NCI-H1694 treated with DMSO at 0.1 percent for 48 hours (cell line): Measurements from ENCODE around the gene KCND1.

Experiments used
- DNase-seq: peaks from one replicate; lab custom pipeline; 2025; lab: John Stamatoyannopoulos, UW

KCND1 gene

DNA sequence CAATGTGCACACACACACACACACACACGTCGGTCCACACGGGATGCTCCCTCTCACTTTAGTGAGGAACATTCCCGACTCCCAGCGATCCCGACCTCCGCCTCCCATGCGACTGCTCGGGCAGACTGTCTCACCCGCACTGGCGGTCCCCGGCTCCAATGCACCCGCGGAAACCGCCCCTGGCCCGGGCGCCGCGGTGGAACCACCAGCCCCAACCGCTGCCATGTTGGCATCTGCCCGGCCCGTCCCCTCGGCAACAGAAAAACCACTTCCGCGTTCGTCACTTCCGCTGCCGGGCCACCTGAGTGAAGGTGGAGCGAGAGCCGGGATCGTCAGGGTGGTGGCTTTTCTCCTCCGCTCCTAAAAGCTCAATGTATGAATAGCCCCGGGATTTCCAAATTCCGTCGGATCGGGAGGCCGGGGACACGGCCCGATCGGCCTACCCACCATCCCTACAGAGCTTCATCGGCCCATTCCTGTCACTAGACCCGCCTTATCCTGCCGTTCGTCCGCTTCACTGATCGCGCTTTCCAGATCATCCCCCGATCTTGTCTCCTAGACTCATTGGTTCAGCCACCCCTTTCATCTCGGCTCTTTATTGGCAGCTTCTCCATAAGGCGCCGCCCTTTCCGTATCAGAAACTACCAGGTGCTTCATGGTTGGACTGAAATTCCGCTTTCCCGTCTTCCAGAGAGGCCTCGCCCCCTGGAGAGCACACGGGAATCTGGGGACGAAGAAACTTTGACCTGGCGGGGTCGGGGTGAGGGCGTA is 60.0 kb downstream of the KCND1 start, which contains the start of gene SLC35A2:
TSS of gene SLC35A2 (minus strand) at position 235 of the 771 bp plus-strand sequence. CDS start at position 225, 10 bp downstream.
- DNase-seq = peak; percentile 78
